GM19397 (cell line): ENCODE results near the gene L2HGDH.
"Not testable (repeated sequence)": the region's sequence is repeated elsewhere in the genome, so short reads cannot be mapped to it uniquely, and the experiment has no call there.

Source experiments
- ATAC-seq: cut with Tn5 transposase; IDR thresholded peaks from one replicate; pipeline ENCODE4 v1.9.1; 2021; ENCODE audit warnings: mild to moderate bottlenecking, moderate library complexity; ENCODE audit not compliant: unreplicated experiment

Gene L2HGDH

GRCh38 chr14:50340045-50340444 is 28.0 kb upstream of the L2HGDH start:
- ATAC-seq, result no peak

- no peak for ATAC-seq
Measured at GRCh38 chr14:50339178-50339804, 27.3 kb upstream of the L2HGDH start.

DNA sequence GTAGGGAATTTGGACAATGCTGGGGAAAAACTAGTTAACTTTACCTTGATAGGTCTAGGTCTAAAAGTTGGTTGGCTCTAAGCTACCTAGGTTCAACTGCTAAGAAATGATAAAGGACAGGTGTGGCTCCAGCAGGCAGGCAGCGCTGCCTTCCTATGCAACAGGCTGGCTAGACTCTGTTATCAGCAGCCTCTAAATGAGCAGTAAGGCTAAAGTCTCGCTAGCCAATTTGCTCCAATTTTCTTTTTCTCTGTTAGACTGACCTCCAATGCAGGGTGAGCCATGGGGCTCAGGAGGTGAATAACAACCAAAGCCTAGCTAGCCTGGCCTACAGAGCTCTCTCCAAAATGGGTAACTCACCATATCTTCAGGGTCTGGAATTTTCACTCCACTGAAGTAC is 26.6 kb upstream of the L2HGDH start:
- ATAC-seq, result no peak

DNA sequence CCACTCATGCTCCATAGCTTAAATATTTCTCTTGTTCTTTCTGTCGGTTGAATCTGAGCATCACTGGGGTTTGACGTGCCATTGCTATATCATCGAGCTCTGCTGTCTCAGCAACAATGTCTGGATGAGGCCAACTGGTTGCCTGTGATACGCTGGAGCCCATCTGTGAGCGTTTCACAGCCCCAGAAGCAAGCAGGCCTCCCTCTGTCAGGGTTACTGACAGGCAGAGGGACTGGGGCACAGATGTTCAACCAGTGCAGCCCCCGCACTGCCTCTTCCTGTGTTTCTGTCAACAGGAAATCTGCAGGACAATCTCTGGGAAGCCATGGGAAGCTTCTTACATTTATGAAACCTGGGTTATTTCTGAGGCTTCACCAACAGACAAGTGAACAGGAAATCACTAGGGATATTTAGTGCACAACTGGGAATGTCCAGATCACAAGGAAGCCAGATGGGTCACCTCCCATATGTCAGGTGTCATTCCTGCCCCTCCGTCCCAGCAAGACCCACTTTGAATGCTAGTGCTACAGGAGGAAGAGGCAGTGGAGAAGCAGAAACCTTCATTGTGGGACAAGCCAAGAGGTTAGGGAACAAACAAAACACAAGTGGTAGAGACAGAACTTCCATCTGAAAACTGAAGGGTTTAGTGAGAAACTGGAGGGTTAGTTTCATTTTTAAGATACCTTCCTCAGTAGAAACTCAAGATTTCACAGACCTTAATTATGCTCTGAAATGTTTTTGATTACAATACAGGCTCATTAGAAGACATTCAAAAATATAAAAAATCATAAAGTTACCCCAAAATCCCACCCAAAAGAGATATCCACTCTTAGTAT is 24.2 kb upstream of the L2HGDH start:
- ATAC-seq, result no peak

- no peak for ATAC-seq
Measured at GRCh38 chr14:50335389-50335788, 23.4 kb upstream of the L2HGDH start.

DNA sequence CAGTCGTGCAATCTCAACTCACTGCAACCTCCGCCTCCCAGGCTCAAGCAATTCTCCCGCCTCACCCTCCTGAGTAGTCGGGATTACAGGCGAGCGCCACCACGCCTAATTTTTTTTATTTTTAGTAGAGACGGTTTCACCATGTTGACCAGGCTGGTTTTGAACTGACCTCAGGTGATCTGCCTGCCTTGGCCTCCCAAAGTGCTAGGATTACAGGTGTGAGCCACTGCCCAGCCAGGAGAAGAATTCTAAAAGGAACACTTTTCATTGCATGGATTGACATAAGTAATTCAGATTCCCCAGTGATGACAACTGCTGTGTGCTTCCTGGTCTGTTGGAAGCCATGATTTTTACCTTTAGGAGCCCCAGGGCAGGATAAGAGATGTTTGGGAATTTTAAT is 22.2 kb upstream of the L2HGDH start:
- no peak for ATAC-seq

- ATAC-seq, result no peak
Measured at GRCh38 chr14:50333014-50333509, 21.0 kb upstream of the L2HGDH start.

DNA sequence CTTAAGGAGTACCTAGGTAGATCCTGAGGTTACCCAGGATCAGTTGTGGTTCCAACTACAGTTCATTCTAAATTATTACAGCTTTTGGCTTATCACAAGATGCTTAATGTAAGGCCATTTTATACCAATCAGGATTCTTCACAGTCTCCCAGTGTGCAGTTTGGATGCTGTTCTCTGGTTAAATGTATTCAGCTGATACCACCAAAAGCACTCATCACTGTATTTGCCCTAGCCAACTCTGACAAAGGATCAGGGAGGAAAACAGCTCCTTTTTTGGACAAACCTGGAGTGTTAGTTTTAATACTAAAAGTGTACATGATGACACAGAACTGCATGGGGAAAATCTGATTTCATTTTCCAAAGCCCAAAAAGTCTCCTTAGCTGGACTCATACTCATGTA is 19.6 kb upstream of the L2HGDH start:
- no peak for ATAC-seq

- peak; percentile 92 for ATAC-seq
Measured at GRCh38 chr14:50321009-50321660, 9.1 kb upstream of the L2HGDH start.

DNA sequence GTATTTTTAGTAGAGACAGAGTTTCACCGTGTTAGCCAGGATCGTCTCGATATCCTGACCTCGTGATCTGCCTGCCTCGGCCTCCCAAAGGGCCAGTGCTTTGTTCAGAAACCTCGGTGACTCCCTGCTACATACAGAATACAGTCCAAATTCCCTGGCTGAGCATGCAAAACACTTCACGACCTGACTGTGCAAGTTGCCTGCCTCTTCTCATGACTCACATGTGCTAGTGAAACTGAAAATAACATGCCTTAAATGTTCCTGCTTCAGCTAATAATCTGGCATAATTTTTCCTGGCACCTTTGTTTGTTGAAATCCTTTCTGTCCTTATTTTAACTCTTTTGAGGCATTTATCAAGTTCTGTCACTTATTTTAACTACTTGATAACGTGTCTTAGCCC is 8.3 kb upstream of the L2HGDH start:
- ATAC-seq, result no peak

DNA sequence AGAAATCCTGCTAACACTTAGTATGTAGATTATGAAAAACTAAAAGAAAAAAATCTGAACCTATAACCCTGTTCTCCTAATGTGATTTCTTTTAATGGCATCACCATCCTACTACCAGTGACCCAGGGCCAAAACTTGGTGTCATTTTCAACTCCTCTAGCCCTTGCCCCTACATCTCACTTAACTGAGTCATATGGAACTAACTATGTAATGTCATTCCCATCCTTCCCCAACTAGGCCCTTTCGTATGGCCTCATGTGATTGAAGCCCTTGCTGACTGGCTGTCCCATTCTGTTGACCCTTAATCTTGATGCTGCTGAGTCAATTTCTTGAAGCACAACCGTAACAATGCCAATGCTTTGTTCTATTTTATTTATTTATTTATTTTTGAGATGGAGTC is 7.7 kb upstream of the L2HGDH start:
- ATAC-seq, result no peak

- no peak for ATAC-seq
Measured at GRCh38 chr14:50319293-50319692, 7.3 kb upstream of the L2HGDH start.

DNA sequence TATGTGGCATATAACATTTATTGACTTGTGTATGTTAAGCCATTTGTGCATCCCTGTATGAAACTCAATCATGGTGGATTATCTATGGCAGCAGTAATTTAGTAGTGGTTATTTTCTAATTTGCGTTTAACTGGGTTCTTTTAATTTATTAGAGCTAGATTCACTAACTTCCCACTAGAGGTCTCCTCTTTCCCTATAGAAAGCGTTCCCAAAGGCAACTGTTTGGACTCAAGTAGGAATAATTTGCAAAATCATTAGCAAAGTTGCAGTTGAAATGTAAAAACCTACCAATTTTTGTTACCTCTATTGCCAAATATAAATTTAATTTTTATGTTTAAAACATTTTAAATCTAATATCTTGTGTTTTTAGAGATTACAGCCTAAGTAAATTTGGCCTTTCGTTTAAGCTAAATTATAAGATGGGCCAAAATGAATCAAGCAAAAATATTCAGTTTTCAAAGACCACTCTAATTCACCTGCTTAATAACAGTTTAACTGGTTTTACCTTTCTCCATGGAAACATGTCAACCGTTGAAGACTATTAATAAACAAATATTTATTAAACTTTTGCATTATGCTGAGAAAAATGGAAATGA is 6.1 kb upstream of the L2HGDH start:
- no peak for ATAC-seq

DNA sequence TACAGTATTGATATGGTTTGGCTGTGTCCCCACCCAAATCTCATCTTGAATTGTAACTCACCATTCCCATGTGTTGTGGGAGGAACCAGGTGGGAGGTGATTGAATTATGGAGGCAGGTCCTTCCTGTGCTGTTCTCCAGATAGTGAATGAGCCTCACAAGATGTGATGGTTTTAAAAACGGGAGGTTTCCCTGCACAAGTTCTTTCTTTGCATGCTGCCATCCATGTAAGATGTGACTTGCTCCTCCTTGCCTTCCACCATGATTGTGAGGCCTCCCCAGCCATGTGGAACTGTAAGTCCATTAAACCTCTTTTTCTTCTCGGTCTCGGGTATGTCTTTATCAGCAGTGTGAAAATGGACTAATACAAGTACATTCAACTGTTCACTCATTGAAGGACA is 2.1 kb upstream of the L2HGDH start:
- not testable (repeated sequence) for ATAC-seq

DNA sequence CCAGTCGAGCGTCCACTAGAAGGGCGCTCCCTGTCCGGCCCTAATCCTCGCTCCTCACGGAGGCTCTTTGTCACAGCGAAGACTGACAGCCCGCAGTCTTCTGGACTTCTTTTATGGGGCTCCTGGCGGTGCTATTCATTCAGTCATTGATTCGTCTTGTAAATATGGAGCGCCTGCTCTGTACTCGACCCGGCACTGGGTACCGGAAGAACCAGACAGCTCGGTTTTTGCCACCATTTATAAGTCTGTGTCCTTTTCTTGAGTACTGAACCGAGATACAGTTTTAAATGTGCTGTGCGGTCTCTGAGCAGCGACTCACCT is 665 bp upstream of the L2HGDH start:
- no peak for ATAC-seq

- no peak for ATAC-seq
Measured at GRCh38 chr14:50311337-50311971, 575 bp downstream of the L2HGDH start.

GRCh38 chr14:50310445-50310844 is 1.6 kb downstream of the L2HGDH start:
- ATAC-seq, result no peak

GRCh38 chr14:50308363-50308915 is 3.6 kb downstream of the L2HGDH start:
- ATAC-seq, result no peak

DNA sequence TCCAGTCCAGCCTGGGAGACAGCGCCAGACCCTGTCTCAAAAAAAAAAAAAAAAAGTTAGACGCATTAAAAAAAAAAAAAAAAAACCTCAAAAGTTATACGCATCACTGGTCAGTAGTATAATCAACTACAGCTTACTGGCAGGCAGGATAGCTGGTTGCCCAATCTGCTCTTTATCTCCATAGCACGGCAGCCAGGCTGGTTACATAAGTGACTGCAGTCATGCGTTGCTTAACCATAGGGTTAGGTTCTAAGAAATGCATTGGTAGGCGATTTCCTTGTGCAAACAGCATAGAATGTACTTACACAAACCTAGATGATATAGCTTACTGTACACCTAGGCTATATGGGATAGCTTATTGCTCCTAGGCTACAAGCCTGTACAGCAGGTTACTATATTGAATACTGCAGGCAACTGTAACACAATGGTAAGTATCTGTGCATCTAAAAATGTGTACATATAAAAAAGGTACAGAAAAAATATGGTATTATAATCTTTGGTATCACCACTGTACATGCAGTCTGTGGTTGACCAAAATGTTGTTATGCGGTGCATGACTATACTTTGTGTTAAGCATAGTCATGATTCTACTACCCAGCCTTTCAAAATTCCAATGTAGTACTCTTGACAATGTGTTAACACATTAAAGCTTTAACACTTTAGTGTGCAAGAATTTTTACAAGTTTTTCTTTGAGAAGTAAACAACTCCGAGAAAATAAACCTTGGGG is 8.1 kb downstream of the L2HGDH start:
- no peak for ATAC-seq

DNA sequence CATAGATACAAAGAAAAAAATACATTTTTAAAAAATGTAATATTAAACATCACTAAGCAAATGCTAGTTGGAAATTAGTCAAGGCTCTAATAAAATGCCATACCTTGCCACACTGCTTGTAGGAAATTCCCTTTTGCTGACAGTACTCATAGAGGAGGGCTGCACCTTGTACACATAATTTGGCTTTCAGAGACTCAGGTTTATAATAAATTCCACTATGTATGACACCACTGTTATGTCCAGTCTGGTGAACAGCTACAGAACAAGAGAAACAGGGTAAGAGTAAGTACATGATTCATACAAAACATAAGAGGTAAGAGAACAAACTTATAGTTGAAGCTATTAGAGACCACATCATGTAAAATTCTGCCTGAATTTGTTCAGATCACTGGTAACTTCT is 10.1 kb downstream of the L2HGDH start:
- ATAC-seq, result no peak
